Central memory CD4-positive, alpha-beta T cell (primary cell): ENCODE measurements around the gene MTARC2.
A peak's percentile ranks its signal among the peaks of the same experiment; 100 is the strongest.
"Not testable (repeated sequence)": the region's sequence is repeated elsewhere in the genome, so short reads cannot be mapped to it uniquely, and the experiment has no call there.

Source experiments
- DNase-seq: peaks from one replicate; pipeline ENCODE4 v3.0.0; 2022

The MTARC2 gene

DNA sequence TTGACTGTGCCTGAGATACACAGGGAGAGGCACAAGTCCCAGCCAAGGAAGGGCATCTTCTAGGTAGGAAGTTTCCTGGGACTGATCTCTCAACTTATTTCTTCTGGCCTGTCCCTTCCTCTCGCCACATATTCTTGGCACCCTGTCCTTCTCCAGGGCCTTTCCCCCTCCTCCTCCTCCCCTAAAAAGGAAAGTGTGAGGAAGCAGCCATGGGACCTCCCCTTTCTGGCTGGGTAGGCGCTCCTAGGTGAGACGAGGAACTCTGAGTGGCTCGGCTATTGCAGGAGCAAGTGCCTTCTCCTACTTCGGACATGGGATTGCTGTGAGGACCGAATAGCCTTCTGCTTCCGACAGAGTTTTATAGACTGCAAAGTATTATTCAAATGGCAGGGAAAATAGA, 15.5 kb upstream of the MTARC2 start:
- DNase-seq, result no peak

DNA sequence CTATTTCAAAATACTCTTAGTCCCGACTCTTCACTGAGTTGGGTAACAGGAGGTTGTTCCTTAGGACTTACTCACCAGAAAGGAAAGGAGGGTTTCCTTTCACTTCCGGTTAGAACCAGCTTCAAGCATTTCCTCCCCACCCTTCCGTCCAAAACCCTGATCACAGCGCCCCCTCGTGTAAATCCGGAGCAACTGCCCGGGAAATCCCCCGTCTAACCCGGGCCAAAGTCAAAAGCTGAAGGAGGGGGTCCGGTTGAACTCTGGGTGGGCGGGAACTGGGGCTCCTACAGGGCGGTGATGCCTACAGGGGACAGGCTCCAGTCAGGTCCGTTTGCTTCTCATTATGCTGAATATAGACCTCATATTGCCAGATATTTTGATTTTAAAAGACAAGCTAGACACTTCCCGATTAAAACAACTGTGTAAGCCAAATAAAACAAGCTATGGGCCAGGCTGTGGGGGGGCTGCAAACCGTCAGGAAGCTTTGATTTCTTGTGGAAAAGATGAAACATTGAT, 15.0 kb upstream of the MTARC2 start:
- DNase-seq, result peak; percentile 71

DNA sequence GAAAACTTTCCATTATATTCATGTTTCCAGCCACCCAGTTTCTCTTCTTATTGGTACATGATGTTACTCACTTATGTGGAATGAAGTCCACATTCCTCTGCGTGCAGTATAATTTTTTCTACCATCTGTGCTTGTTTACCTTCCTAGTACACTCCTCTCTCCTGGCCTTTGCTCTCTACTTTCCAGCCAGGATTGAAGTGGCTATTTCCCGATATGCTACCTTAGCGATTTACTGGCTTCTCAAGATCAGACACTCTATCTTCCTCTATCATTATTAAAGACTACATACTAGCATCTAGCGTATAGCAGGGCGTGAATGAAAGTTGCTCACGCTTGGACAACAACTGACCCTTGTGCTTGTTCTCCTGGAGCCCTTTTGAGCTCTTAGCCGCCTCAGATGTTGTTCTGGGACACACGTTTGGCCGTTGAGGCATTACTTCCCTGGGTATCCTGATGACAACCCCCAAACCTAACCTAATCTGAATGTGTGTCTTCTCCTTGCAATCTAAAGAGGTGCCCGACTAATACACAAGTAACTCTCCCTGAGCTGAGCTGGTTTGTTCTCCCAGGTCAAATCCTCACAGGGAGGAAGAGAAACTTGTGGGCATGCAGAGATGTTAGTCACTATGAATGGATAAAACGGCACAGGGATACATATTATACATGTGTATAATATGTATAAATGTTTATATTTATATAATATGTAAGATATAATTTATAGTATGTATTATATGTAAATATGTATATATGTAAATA, 13.4 kb upstream of the MTARC2 start:
- no peak for DNase-seq

DNA sequence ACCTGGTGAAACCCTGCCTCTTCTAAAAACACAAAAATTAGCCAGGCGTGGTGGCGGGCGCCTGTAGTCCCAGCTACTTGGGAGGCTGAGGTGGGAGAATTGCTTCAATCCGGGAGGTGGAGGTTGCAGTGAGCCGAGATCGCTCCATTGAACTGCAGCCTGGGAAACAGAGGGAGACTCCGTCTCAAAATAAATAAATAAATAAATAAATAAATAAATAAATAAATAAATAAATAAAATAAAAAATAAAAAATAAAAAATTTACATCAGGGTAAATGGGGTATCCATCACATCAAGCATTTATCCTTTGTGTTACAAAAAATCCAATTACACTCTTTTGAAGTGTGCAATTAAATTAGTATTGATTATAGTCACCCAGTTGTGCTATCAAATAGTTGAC, 11.8 kb upstream of the MTARC2 start:
- not testable (repeated sequence) for DNase-seq

DNA sequence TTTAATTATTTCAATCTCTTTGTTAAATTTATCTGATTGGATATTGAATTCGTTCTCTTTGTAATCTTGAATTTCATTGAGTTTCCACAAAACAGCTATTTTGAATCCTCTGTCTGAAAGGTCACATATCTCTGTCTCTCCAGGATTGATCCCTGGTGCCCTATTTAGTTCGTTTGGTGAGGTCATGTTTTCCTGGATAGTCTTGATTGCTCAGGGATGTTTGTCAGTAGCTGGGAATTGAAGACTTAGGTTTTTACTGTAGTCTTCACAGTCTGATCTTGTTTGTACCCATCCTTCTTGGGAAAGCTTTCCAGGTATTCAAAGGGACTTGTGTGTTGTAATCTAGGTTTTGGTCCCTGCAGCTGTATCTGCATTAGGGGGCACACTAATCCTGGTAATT, 6.8 kb upstream of the MTARC2 start:
- DNase-seq, result no peak

- no peak for DNase-seq
Measured at GRCh38 chr1:220741825-220742224, 6.3 kb upstream of the MTARC2 start.

- no peak for DNase-seq
Measured at GRCh38 chr1:220742520-220742919, 5.6 kb upstream of the MTARC2 start.

- DNase-seq, result no peak
Measured at GRCh38 chr1:220746851-220747250, 1.3 kb upstream of the MTARC2 start.

GRCh38 chr1:220747437-220748088, 559 bp upstream of the MTARC2 start:
- no peak for DNase-seq

- no peak for DNase-seq
Measured at GRCh38 chr1:220748936-220749335, 814 bp downstream of the MTARC2 start.

DNA sequence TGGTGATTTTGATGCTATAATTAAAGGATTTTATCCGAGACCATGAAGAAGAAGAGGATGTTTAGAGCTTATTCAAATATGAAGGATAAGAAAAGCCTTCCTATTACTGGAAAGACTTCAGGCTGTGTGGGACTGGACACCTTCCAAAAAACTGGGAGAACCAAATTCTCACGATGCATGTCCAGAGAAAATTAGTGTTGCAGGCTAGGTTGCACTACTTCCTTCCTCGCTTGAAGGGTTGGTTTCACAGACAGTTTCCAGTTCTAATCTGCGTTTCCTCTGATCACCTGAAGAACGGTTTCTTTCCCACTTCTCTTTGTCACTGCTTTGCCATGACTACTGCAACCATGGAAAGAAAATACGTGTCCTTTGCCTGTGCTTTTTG, 2.0 kb downstream of the MTARC2 start:
- no peak for DNase-seq

DNA sequence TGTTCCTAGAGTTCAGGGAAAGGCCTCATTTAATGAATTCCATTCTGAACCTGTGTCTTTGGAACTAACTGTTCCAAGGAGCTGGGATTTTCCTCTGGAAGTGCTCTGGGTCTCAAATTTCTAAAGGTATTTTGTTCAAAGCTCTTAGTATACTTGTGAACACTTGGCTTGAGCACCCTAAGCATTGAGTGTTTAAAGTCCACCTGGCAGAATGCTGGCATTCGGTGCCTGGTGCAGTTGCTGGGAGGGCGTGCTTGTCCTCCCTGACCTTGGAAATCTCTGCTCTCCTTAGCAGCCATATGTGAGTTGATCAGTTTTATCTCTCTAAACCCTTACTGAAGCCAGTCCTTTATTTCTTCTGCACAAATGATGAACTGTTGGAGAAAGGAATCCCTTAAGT, 3.0 kb downstream of the MTARC2 start:
- DNase-seq, result no peak

- no peak for DNase-seq
Measured at GRCh38 chr1:220754212-220754917, 6.2 kb downstream of the MTARC2 start.

GRCh38 chr1:220754918-220755295, 6.8 kb downstream of the MTARC2 start:
- DNase-seq, result no peak

GRCh38 chr1:220755309-220755708, 7.2 kb downstream of the MTARC2 start:
- no peak for DNase-seq

GRCh38 chr1:220757441-220757840, 9.3 kb downstream of the MTARC2 start:
- no peak for DNase-seq

- no peak for DNase-seq
Measured at GRCh38 chr1:220759147-220759546, 11.0 kb downstream of the MTARC2 start.

GRCh38 chr1:220761688-220762427, 13.7 kb downstream of the MTARC2 start:
- no peak for DNase-seq

DNA sequence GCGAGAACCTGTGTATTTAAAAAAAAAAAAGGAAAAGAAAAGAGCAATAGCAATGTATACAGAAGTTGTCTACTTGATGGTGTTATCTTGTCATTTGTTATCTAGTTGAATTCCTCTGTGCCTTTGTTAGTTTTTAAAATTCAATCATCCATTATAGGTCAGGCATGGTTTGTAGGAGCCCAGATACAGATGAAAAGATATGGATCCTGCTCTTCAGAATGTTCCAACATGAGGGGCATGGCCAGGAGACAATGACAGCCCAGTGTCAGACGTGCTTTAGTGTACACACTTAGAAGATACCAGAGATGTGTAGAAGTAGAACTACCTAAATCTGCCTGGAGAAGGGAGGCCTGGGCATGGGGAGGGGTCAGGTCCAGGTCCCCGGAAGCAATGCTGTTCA, 16.6 kb downstream of the MTARC2 start:
- DNase-seq, result no peak

DNA sequence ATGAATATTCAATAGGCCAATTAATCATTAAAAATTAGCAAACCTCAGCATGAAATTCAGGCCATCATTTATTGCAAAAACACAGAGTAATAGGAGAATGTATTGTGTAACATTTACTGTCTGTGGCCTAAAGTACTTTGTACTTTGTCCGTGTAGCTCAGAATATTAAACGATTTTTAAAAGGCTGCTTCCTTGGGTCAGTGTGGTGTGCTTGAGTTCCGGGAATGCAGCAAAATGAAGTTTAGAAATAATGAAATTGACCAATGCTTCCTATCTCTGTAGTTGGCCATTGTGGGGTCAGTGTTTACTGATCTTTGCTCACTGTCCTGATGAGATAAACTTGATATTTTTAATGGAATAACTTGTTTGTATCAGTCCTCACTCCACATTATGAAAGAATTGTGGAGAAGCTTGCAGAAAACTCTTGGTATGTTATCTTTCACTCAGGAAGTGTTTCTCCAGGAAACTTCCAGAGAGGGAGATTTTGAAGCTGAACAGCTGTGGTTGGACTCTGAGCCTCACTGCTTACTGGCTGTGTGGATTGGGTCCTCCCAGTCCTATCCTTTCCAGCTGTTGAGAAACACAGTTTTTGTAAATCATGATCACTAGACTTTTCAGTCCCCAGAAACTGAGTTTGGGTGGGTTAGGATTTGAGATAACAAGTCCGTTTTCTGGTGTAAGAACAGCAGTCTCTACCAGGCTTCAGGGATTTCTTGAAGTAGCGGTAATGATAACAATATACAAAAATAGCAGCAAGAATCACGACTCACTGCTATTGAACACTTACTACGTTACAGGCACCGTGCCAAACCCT, 19.4 kb downstream of the MTARC2 start:
- DNase-seq, result no peak

DNA sequence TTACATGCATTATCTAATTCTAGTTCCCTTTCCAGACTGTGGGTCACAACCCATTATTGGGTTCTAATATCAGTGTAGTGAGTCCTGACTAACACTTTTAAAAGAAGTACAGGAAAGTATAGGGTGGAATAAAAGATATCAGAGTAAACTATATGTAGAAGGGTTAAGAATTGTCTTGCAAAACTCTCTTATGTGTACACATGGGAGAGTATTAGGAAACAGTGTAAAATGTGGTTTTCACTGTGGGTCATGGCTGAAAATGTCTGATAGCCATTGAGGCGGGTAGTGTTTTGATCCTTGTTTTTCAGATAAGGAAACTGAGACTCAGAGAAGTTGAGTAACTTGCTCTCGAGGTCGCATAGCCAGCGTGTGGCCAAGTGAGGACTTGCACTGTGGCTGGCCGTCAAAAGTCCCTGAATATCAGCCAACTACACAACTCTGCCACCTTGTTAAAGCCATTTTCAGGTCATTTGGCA, 20.0 kb downstream of the MTARC2 start:
- no peak for DNase-seq

GRCh38 chr1:220769205-220769604, 21.1 kb downstream of the MTARC2 start:
- DNase-seq, result no peak
